ENCODE data around the gene C10orf67.

The C10orf67 gene

DNA sequence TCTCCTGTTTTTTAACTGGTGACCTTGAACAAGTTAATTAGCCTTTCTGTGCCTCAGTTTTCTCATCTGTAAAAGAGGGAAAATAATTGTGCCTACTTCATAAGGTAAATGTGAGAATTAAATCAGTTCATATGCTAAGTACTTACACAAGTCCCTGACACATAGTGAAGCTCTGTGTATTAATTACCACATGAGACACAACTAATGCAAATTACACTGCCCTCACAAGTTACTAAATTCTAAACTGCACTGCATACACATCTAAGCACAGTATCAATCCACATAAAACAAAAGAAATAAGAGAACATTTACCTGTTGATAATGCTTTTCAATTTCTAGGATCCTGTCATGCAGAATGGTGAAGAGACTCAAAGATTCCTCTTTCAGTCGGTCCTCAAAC is 22.5 kb downstream of the C10orf67 start:
- H2AFZ ChIP-seq (ENCODE audit: low read depth, low read length), result no peak overlapping the region
- H3K9ac ChIP-seq (ENCODE audit: low read length), result no peak overlapping the region
- no peak overlapping the region for H3K4me3 ChIP-seq (ENCODE audit: low read length)
- no peak overlapping the region for H3K27ac ChIP-seq (ENCODE audit: low read length)
- TF ChIP-seq EZH2phosphoT487 (IDR thresholded peaks at IDR 0.05; ENCODE audit: low read depth), result no peak
- TF ChIP-seq, protein P1, sequence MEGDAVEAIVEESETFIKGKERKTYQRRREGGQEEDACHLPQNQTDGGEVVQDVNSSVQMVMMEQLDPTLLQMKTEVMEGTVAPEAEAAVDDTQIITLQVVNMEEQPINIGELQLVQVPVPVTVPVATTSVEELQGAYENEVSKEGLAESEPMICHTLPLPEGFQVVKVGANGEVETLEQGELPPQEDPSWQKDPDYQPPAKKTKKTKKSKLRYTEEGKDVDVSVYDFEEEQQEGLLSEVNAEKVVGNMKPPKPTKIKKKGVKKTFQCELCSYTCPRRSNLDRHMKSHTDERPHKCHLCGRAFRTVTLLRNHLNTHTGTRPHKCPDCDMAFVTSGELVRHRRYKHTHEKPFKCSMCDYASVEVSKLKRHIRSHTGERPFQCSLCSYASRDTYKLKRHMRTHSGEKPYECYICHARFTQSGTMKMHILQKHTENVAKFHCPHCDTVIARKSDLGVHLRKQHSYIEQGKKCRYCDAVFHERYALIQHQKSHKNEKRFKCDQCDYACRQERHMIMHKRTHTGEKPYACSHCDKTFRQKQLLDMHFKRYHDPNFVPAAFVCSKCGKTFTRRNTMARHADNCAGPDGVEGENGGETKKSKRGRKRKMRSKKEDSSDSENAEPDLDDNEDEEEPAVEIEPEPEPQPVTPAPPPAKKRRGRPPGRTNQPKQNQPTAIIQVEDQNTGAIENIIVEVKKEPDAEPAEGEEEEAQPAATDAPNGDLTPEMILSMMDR (IDR thresholded peaks at IDR 0.05; ENCODE audit: low read depth, low read length), result no peak
- no peaks in the 10 kb centered on the region for H3K9me3 ChIP-seq (ENCODE audit: insufficient read depth, low read length)
- H4K20me1 ChIP-seq (ENCODE audit: insufficient read depth, low read length), result no peaks in the 10 kb centered on the region
- H3K27me3 ChIP-seq (ENCODE audit: low read depth, low read length), result 0 out of 2 replicates have a peak, but pooled peaks cover 7% of the 10 kb centered on the region
- no peaks in the 10 kb centered on the region for H3K79me2 ChIP-seq (ENCODE audit: low read length)
- H3K4me2 ChIP-seq (ENCODE audit: low read length), result no peak overlapping the region
- H3K36me3 ChIP-seq (replicated peaks; ENCODE audit: low read depth, low read length), result no peaks in the 10 kb centered on the region
- H3K4me1 ChIP-seq (ENCODE audit: low read length), result no peaks in the 10 kb centered on the region

DNA sequence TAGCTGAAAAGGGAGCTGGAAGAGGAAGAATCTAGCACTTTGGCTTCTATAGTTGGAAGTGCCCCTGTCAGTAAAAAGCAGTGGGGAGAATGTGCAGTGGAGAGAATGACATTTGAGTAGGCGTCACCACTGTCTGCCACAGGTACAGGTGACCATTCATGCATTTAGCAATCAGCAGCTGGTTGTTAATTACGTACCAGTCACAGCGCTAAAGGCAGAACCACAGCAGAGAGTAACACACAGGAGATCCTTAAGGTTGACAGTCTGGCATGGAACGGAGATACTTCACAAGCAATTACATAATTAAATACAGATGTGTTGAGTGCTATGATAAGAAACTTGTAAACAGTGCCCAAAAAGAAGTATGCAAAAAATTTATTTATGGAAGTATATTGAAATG is 24.8 kb downstream of the C10orf67 start:
- H3K27ac ChIP-seq (ENCODE audit: low read length), result no peak overlapping the region
- no peaks in the 10 kb centered on the region for H4K20me1 ChIP-seq (ENCODE audit: insufficient read depth, low read length)
- H3K36me3 ChIP-seq (replicated peaks; ENCODE audit: low read depth, low read length), result no peaks in the 10 kb centered on the region
- H3K9me3 ChIP-seq (ENCODE audit: insufficient read depth, low read length), result no peaks in the 10 kb centered on the region
- no peaks in the 10 kb centered on the region for H3K79me2 ChIP-seq (ENCODE audit: low read length)
- no peaks in the 10 kb centered on the region for H3K4me1 ChIP-seq (ENCODE audit: low read length)
- no peak overlapping the region for H3K4me3 ChIP-seq (ENCODE audit: low read length)
- H3K27me3 ChIP-seq (ENCODE audit: low read depth, low read length), result 0 out of 2 replicates have a peak, but pooled peaks cover 3% of the 10 kb centered on the region
- no peak overlapping the region for H3K4me2 ChIP-seq (ENCODE audit: low read length)
- H3K9ac ChIP-seq (ENCODE audit: low read length), result no peak overlapping the region
- H2AFZ ChIP-seq (ENCODE audit: low read depth, low read length), result no peak overlapping the region
- TF ChIP-seq EZH2phosphoT487 (IDR thresholded peaks at IDR 0.05; ENCODE audit: low read depth), result no peak
- TF ChIP-seq, protein P1 (IDR thresholded peaks at IDR 0.05; ENCODE audit: low read depth, low read length), result no peak

DNA sequence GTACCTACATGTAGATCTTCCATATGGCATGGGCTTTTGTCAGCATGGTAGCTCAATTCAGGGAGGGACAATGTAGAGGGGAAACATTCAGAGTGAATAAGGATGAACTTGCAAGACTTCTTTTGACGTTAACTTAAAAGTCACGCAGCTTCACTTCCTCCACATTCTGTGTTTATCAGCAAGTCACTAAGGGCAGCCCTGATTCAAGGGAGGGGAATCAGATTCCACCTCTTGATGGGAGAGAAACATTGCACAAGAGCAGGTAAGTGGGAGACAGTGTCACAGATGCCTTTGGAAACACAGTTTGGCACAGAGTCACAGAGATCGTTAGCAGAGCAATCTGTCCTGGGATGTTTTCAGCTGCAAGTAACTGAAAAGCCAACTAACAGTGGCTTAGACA is 26.2 kb downstream of the C10orf67 start:
- no peaks in the 10 kb centered on the region for H3K27me3 ChIP-seq (ENCODE audit: low read depth, low read length)
- H3K27ac ChIP-seq (ENCODE audit: low read length), result no peak overlapping the region
- H3K4me2 ChIP-seq (ENCODE audit: low read length), result no peak overlapping the region
- no peak overlapping the region for H3K9ac ChIP-seq (ENCODE audit: low read length)
- H4K20me1 ChIP-seq (ENCODE audit: insufficient read depth, low read length), result no peaks in the 10 kb centered on the region
- no peaks in the 10 kb centered on the region for H3K36me3 ChIP-seq (replicated peaks; ENCODE audit: low read depth, low read length)
- TF ChIP-seq, protein P1 (IDR thresholded peaks at IDR 0.05; ENCODE audit: low read depth, low read length), result no peak
- no peak for TF ChIP-seq EZH2phosphoT487 (IDR thresholded peaks at IDR 0.05; ENCODE audit: low read depth)
- no peaks in the 10 kb centered on the region for H3K79me2 ChIP-seq (ENCODE audit: low read length)
- H2AFZ ChIP-seq (ENCODE audit: low read depth, low read length), result no peak overlapping the region
- H3K4me1 ChIP-seq (ENCODE audit: low read length), result no peaks in the 10 kb centered on the region
- no peak overlapping the region for H3K4me3 ChIP-seq (ENCODE audit: low read length)
- H3K9me3 ChIP-seq (ENCODE audit: insufficient read depth, low read length), result no peaks in the 10 kb centered on the region

DNA sequence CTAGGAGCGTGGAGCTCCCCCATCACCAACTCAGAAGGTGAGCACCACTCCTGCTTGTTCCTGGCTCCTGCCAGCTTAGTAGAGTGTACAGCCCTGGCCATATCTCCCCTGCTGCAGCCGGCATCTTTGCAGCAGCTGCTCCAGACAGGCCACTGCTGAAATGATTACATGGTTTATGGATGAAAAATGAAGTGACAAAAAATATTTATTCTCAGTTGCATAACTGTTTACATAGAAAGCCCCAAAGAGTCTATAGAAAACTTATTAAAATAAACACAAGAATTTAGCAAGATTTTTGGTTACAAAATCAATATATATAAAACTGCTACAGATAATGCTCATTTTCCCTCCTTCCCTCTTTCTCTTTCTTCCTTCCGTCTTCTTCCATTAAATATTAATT is 27.2 kb downstream of the C10orf67 start:
- TF ChIP-seq, protein P1 (IDR thresholded peaks at IDR 0.05; ENCODE audit: low read depth, low read length), result no peak
- no peak overlapping the region for H3K27ac ChIP-seq (ENCODE audit: low read length)
- no peaks in the 10 kb centered on the region for H4K20me1 ChIP-seq (ENCODE audit: insufficient read depth, low read length)
- H3K9me3 ChIP-seq (ENCODE audit: insufficient read depth, low read length), result no peaks in the 10 kb centered on the region
- no peaks in the 10 kb centered on the region for H3K36me3 ChIP-seq (replicated peaks; ENCODE audit: low read depth, low read length)
- no peaks in the 10 kb centered on the region for H3K27me3 ChIP-seq (ENCODE audit: low read depth, low read length)
- H3K4me3 ChIP-seq (ENCODE audit: low read length), result no peak overlapping the region
- no peak overlapping the region for H3K9ac ChIP-seq (ENCODE audit: low read length)
- no peak overlapping the region for H3K4me2 ChIP-seq (ENCODE audit: low read length)
- H2AFZ ChIP-seq (ENCODE audit: low read depth, low read length), result no peak overlapping the region
- H3K4me1 ChIP-seq (ENCODE audit: low read length), result no peaks in the 10 kb centered on the region
- no peaks in the 10 kb centered on the region for H3K79me2 ChIP-seq (ENCODE audit: low read length)
